ENCODE results near the gene TMTC2. TPM values are rescaled to one million over a fixed set of nuclear protein-coding genes. Genes with fewer than 3 reads are reported as not detected.

Gene TMTC2
- total RNA-seq, 1 donor from 2014 or later = 37.9 TPM

DNA sequence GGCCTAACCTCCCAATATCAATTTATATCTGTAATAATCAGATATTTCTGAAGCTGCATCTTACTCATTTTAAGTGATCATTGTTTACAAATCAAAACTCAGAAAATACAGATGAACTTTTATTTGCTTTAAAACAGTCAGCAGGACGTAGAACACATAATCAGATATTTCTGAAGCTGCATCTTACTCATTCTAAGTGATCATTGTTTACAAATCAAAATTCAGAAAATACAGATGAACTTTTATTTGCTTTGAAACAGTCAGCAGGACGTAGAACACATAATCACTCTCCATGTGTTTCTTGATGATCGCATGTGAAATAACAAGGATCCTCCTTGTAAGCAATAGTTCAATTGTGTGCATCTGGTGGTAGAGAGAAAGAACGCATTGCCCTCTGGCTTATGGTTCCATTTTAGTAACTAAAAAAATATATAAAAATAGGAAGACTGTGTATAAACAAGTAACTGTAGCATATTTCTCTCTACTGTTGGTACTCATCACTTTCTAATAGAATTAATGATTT is 15.0 kb upstream of the TMTC2 start:
- intact Hi-C loops (cut with DNase I) = no loop called here

DNA sequence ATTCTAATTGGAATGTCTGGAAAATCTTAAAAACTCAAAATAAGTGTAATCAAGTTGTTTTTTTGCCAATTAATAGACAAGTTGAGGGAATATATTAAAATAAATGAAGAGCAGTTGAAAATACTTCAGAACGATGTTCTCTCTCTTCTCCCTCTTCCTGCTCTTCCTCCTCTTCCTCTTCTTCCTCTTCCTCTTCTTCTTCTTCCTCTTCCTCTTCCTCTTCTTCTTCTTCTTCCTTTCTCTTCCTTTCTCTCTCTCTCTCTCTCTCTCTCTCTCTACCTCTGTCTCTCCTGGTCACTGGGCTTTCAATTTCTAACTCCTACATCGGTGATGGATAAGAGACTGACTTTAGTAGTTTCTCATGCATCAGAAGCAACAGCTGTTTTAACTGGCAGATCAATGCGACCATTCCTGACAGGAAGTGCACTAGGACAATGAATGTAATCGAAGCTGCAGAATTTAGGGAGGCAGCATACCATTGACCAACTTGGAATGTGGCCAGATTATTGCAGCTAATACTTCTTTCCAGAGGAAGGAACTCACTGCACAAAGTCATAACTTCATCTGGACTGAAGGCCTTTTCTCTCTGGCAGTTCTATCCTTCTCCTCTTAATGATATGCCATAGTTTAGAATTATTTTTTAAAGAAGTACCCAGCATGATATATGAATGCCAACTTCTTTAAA is 13.8 kb upstream of the TMTC2 start:
- Histone ChIP-seq H3K9me3 (no peaks in the 10 kb centered on the region), H3K4me3 (no peak overlapping the region), H3K27me3 (no peaks in the 10 kb centered on the region), H3K4me1 (no peaks in the 10 kb centered on the region), H3K27ac (no peak overlapping the region), H3K36me3 (no peaks in the 10 kb centered on the region)
- ATAC-seq (no peak), DNase-seq (no peak)
- intact Hi-C loops (cut with DNase I) = no loop called here
- no peak for TF ChIP-seq CTCF (IDR thresholded peaks at IDR 0.05)

More for the DNA sequence above, 15.0 kb upstream of the TMTC2 start:
- ATAC-seq (no peak), DNase-seq (no peak)
- no peaks in the 10 kb centered on the region for H3K9me3 ChIP-seq
- no peaks in the 10 kb centered on the region for H3K36me3 ChIP-seq
- no peak overlapping the region for H3K27ac ChIP-seq
- H3K4me1 ChIP-seq = no peaks in the 10 kb centered on the region
- H3K27me3 ChIP-seq = no peaks in the 10 kb centered on the region
- no peak overlapping the region for H3K4me3 ChIP-seq
- TF ChIP-seq CTCF (IDR thresholded peaks at IDR 0.05) = no peak

DNA sequence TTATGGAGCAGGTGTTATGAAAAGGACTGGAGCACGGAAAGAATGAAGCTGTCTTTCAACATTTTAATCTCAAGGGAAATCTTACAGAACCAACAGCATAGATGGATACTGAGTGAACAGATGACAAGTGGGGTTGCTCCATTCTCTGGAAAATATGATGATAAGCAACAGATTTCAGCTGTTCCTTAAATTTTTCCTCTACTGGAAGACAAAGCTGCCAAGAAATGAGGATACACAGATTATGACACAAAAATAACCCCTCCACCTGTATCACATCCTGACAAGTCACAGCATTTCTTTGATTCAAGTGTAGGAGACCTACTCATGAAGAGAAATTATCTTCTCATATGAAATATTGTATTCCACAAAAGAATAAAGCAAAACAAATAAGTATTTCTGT is 13.0 kb upstream of the TMTC2 start:
- Histone ChIP-seq H3K36me3 (no peaks in the 10 kb centered on the region), H3K27ac (no peak overlapping the region), H3K4me3 (no peak overlapping the region), H3K27me3 (no peaks in the 10 kb centered on the region), H3K4me1 (no peaks in the 10 kb centered on the region), H3K9me3 (no peaks in the 10 kb centered on the region)
- DNase-seq = no peak
- ATAC-seq = no peak
- intact Hi-C loops (cut with DNase I) = no loop called here
- no peak for TF ChIP-seq CTCF (IDR thresholded peaks at IDR 0.05)

DNA sequence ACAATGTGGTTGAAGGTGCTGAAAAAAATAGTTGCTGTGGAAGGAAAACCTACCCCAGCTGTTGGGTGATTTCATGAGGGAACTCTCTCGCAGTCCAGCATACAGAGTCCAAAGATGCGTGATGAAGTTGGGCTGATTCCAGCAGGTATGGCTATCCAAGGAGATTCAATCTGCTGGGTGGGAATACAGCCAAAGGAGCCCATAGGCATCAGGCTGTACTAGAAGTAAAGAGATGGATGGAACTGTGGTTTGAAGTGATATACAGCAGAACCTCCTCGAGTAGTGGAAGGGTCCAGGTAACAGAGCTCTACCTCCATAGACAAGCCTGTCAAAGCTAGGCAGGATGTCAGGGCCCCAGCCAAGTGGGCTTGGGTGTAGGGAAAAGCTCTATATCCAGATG is 11.5 kb upstream of the TMTC2 start:
- Histone ChIP-seq H3K27me3 (no peaks in the 10 kb centered on the region), H3K27ac (no peak overlapping the region), H3K4me1 (no peaks in the 10 kb centered on the region), H3K4me3 (no peak overlapping the region), H3K36me3 (no peaks in the 10 kb centered on the region), H3K9me3 (no peaks in the 10 kb centered on the region)
- no peak for ATAC-seq
- no peak for DNase-seq
- intact Hi-C loops (cut with DNase I) = no loop called here
- TF ChIP-seq CTCF (IDR thresholded peaks at IDR 0.05) = no peak

GRCh38 chr12:82682326-82682725 is 4.4 kb upstream of the TMTC2 start:
- Histone ChIP-seq H3K4me3 (no peak overlapping the region), H3K27me3 (no peaks in the 10 kb centered on the region), H3K27ac (no peak overlapping the region), H3K36me3 (no peaks in the 10 kb centered on the region), H3K4me1 (peaks cover 8% of the 10 kb centered on the region), H3K9me3 (no peaks in the 10 kb centered on the region)
- no peak for ATAC-seq
- intact Hi-C loops (cut with DNase I) = no loop called here
- TF ChIP-seq CTCF (IDR thresholded peaks at IDR 0.05) = no peak
- no peak for DNase-seq

Measured in upper lobe of right lung (tissue), 1 donor.